Stimulated activated CD4-positive, alpha-beta T cell treated with anti-CD3 and anti-CD28 coated beads, Interleukin-2, amount 100 ng/mL, for 24 hours (primary cell): ENCODE measurements around the gene KLF16.

ENCODE experiments used
- DNase-seq, 2 donors: peaks; one replicate each; pipeline ENCODE4 v3.0.0-alpha.2; 2020

The KLF16 gene

GRCh38 chr19:1854039-1854541 is 9.3 kb downstream of the KLF16 start:
- no peak for DNase-seq

GRCh38 chr19:1853295-1854038 is 9.9 kb downstream of the KLF16 start:
- peak; percentile 85 to 89 for DNase-seq

- no peak for DNase-seq
These were observed 10.7 kb downstream of the KLF16 start for GRCh38 chr19:1852581-1853128.

GRCh38 chr19:1851654-1852580 is 11.5 kb downstream of the KLF16 start:
- DNase-seq: peak; percentile 58 to 66

- DNase-seq: no peak
These were observed 12.3 kb downstream of the KLF16 start for GRCh38 chr19:1850809-1851653.

- DNase-seq: no peak
These were observed 13.4 kb downstream of the KLF16 start for GRCh38 chr19:1849886-1850398.

- no peak for DNase-seq
These were observed 14.3 kb downstream of the KLF16 start for GRCh38 chr19:1849132-1849474.

- DNase-seq: peak; percentile 98 to 99
These were observed 14.8 kb downstream of the KLF16 start, which contains the start of gene REXO1 for GRCh38 chr19:1848399-1849131. TSS of gene REXO1 (minus strand) at chr19:1848483. CDS start at chr19:1848358, 125 bp downstream.

GRCh38 chr19:1847684-1848398 is 15.5 kb downstream of the KLF16 start:
- DNase-seq: peak in 1 of 2 donors; percentile 48

GRCh38 chr19:1847348-1847683 is 16.1 kb downstream of the KLF16 start:
- no peak for DNase-seq

GRCh38 chr19:1846517-1847204 is 16.7 kb downstream of the KLF16 start:
- no peak for DNase-seq

- DNase-seq: no peak
These were observed 17.7 kb downstream of the KLF16 start for GRCh38 chr19:1845642-1846041.

GRCh38 chr19:1845125-1845515 is 18.3 kb downstream of the KLF16 start:
- no peak for DNase-seq

- no peak for DNase-seq
These were observed 18.8 kb downstream of the KLF16 start for GRCh38 chr19:1844513-1845124.

GRCh38 chr19:1843646-1844394 is 19.6 kb downstream of the KLF16 start:
- DNase-seq: no peak

- no peak for DNase-seq
These were observed 20.3 kb downstream of the KLF16 start for GRCh38 chr19:1843116-1843515.

GRCh38 chr19:1841209-1841924 is 22.0 kb downstream of the KLF16 start:
- no peak for DNase-seq

GRCh38 chr19:1840541-1841115 is 22.8 kb downstream of the KLF16 start:
- DNase-seq: no peak
